ENCODE results near the gene LAIR2. TPM values are rescaled to one million over a fixed set of nuclear protein-coding genes. Genes with fewer than 3 reads are reported as not detected.

The LAIR2 gene
- total RNA-seq, 6 experiments from 2014 or later: not detected

DNA sequence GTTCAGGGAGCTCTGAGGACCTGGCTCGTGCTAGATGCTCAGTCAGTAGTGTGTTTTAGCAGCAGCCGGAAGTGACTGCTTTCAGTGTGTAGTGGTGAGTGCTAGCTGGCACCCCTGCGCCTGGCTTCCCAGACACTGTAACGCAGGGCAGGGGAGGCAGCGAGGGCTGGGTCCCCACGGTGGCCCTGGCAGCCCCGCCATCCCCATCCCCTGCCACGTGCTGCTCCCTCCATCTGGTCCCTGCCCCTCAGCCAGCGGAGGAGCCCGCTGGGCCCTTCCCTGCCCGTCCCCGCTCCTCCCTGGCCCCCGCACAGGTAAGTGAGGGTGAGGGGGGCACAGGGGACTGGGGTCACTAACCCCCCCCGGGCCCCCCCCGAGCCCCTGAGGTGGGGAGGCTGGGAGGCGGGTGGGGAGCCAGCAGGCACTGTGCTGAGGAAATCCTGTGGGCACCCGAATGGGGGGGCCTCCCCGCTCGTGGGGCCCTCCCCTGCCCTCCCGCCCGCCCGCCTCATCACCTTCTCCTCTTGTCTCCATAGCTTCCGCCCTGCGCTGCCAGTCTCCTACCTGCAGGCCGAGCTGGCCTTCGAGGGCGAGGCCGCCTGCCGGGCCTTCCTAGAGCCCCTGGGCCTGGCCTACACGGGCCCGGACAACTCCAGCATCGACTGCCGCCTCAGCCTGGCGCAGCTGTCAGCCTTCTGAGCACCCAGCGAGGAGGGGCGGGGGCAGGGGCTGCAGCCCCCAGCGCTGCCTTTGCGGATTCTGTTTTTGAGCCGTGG is 42.2 kb upstream of the LAIR2 start:
- 0 out of 2 replicates have a peak overlapping the region, but pooled peaks have one; percentile 68 for H3K27ac Mint-ChIP-seq
- TF ChIP-seq, protein P1, sequence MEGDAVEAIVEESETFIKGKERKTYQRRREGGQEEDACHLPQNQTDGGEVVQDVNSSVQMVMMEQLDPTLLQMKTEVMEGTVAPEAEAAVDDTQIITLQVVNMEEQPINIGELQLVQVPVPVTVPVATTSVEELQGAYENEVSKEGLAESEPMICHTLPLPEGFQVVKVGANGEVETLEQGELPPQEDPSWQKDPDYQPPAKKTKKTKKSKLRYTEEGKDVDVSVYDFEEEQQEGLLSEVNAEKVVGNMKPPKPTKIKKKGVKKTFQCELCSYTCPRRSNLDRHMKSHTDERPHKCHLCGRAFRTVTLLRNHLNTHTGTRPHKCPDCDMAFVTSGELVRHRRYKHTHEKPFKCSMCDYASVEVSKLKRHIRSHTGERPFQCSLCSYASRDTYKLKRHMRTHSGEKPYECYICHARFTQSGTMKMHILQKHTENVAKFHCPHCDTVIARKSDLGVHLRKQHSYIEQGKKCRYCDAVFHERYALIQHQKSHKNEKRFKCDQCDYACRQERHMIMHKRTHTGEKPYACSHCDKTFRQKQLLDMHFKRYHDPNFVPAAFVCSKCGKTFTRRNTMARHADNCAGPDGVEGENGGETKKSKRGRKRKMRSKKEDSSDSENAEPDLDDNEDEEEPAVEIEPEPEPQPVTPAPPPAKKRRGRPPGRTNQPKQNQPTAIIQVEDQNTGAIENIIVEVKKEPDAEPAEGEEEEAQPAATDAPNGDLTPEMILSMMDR (IDR thresholded peaks at IDR 0.05): no peak
- peaks cover 34% of the 10 kb centered on the region for H3K4me1 Mint-ChIP-seq (ENCODE audit: low read depth)
- peaks cover 32% of the 10 kb centered on the region for H3K36me3 Mint-ChIP-seq (ENCODE audit: low read depth)
- no peak overlapping the region for H3K4me3 Mint-ChIP-seq
- peaks cover 9% of the 10 kb centered on the region for H3K9me3 Mint-ChIP-seq
- H3K27me3 Mint-ChIP-seq (ENCODE audit: insufficient read depth): peaks cover 36% of the 10 kb centered on the region
- no peak for DNase-seq

DNA sequence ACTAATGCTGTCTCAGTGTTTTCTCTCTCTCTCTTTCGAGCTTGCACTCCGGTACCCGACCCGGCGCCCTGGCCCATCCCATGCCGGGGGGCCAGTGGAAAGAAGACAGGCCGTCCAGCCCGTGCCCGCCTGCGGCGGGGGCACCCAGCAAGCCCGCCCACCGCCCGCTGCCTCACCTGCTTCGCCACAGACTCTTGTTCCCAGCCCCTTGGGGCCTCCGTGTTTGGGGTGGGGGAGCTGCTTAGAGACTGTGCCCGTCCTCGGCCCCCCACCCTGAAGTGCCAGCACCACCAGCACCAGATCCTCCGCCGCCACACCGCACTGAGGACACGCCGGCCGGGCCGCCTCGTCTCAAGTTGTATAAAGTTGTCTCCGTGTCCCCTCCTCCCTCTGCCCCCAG is 41.4 kb upstream of the LAIR2 start:
- peaks cover 34% of the 10 kb centered on the region for H3K4me1 Mint-ChIP-seq (ENCODE audit: low read depth)
- peaks cover 9% of the 10 kb centered on the region for H3K9me3 Mint-ChIP-seq
- peaks cover 38% of the 10 kb centered on the region for H3K27me3 Mint-ChIP-seq (ENCODE audit: insufficient read depth)
- TF ChIP-seq, protein P1 (IDR thresholded peaks at IDR 0.05): no peak
- H3K36me3 Mint-ChIP-seq (ENCODE audit: low read depth): peaks cover 37% of the 10 kb centered on the region
- H3K4me3 Mint-ChIP-seq: 0 out of 2 replicates have a peak overlapping the region, but pooled peaks have one; percentile 71
- no peak for DNase-seq
- H3K27ac Mint-ChIP-seq: peak overlapping the region; percentile 69

DNA sequence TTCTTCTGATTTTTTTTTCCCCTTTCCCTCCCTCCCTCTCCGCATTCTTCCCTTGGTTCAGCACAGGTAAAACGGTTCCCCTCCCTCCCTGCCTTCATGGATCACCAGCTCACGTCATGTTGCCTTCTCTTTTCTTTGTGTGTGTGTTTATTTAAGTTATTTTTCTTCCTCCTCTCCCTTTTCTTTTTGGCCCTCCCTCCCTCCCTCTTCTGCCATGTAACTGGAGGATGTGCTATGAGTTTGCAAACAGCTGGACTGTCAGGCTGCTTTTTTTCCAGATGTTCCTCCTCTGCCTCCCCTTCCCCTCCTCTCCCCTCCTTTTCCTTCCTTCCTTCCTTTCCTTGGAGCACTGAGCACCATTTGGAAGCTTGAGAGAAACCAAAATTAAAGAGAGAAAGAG is 41.0 kb upstream of the LAIR2 start:
- Mint-ChIP-seq H3K36me3 (ENCODE audit: low read depth) (peaks cover 37% of the 10 kb centered on the region), H3K27ac (peak overlapping the region; percentile 69), H3K9me3 (peaks cover 9% of the 10 kb centered on the region), H3K4me1 (ENCODE audit: low read depth) (peaks cover 34% of the 10 kb centered on the region), H3K27me3 (ENCODE audit: insufficient read depth) (peaks cover 36% of the 10 kb centered on the region), H3K4me3 (peak overlapping the region; percentile 71)
- TF ChIP-seq, protein P1 (IDR thresholded peaks at IDR 0.05): no peak
- no peak for DNase-seq

DNA sequence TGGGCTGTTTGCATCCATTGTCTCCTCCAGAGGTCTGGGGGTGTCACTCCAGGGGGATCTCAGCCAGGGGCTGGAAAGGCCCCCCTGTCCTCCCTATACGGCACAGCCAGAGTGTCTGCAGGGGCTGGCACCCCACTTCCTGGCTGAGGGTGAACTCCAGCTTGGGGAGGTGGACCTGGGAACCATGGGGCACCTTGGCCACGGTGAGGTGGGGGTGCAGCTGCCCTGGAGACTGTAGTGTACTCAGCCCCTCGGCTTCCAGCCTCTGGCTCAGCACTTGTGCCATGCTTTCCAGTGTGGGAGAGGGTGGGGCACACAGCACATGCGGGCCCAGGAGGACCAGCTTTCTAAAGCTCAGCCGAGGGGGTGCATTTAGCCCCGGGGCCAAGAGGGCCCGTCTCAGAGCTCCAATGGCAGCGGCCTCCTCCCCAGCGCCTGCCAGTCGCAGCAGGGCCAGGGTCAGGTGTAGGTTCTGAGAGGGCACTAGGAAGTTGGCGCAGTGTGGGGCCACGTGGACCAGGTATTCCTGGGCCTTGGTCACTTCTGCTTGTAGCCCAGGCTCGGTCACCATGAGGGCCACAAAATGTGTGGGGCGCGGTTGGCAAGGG is 40.5 kb upstream of the LAIR2 start:
- no peak for DNase-seq
- TF ChIP-seq, protein P1 (IDR thresholded peaks at IDR 0.05): no peak
- Mint-ChIP-seq H3K4me3 (peak overlapping the region; percentile 71), H3K27me3 (ENCODE audit: insufficient read depth) (peaks cover 36% of the 10 kb centered on the region), H3K9me3 (peaks cover 9% of the 10 kb centered on the region), H3K4me1 (ENCODE audit: low read depth) (peaks cover 34% of the 10 kb centered on the region), H3K27ac (peak overlapping the region; percentile 69), H3K36me3 (ENCODE audit: low read depth) (peaks cover 37% of the 10 kb centered on the region)

DNA sequence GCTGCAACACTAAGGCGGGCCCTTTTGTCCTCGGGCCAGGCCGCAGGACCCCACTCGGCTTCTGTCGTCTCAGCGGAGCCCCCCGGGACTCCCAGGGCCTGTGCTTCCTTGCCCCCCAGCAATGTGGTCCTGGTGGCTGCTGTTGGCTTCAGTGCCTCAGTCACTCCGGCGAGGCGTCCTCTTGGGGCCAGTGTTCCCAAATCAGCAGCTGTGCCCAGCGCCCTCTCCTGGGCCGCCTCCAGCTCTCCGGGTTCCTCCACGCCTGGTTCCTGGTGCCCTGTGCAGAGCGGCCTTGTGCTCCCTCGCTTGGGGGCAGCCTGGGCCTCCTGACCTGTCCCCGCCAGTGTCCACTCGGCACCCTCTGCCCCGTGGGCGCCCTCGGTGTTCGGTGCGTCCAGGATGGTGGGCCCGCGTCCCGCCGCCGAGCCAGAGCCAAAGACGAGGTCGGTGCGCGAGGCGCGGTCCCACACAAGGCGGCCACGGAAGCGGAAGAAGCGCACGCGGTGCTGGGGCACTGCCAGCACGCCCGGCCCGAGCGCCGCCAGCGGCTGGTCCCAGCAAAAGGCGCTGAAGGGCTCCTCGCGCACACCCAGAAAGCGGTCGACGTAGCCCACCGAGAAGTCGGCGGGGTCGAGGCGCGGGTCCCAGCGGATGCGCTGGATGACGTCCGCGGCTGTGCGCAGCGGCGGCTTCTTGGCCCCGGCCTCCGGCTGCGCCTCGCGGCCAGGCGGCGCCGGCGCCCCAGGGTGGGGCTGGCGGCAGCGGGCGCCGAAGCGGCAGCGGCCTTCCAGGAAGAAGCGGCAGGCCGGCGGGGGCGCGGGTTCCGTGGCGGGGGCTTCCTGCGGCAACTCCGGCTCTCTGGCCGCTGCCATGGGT is 39.7 kb upstream of the LAIR2 start:
- peaks cover 34% of the 10 kb centered on the region for H3K4me1 Mint-ChIP-seq (ENCODE audit: low read depth)
- H3K9me3 Mint-ChIP-seq: peaks cover 9% of the 10 kb centered on the region
- peak; percentile 25 for DNase-seq
- H3K4me3 Mint-ChIP-seq: peak overlapping the region; percentile 71
- TF ChIP-seq, protein P1 (IDR thresholded peaks at IDR 0.05): peak; percentile 64
- peak overlapping the region; percentile 96 for H3K27ac Mint-ChIP-seq
- peaks cover 34% of the 10 kb centered on the region for H3K36me3 Mint-ChIP-seq (ENCODE audit: low read depth)
- peaks cover 30% of the 10 kb centered on the region for H3K27me3 Mint-ChIP-seq (ENCODE audit: insufficient read depth)
